ENCODE data around the gene AHI1.

The AHI1 gene

GRCh38 chr6:135497412-135498184, at the start of gene AHI1:
Gene AHI1 (minus strand): TSS chr6:135497740. CDS start chr6:135492237, 5,503 bp downstream.
- Histone ChIP-seq H4K20me1 (ENCODE audit: insufficient read depth, low read length) (no peaks in the 10 kb centered on the region), H3K27me3 (replicated peaks; ENCODE audit: insufficient read depth, low read length) (no peaks in the 10 kb centered on the region), H3K9me3 (replicated peaks; ENCODE audit: insufficient read depth, low read length) (no peaks in the 10 kb centered on the region), H3K4me1 (ENCODE audit: low read length) (0 out of 2 replicates have a peak, but pooled peaks cover 5% of the 10 kb centered on the region), H2AFZ (ENCODE audit: low read length) (peak within 1 kb of the TSS; percentile 87), H3K27ac (ENCODE audit: low read length) (peak within 1 kb of the TSS; percentile 84), H3K9me2 (replicated peaks; ENCODE audit: insufficient read depth, low read length) (no peaks in the 10 kb centered on the region), H3F3A (ENCODE audit: insufficient read depth, low read length) (0 out of 2 replicates have a peak, but pooled peaks cover 5% of the 10 kb centered on the region), H3K4me3 (ENCODE audit: low read length) (peak within 1 kb of the TSS; percentile 76), H3K9ac (ENCODE audit: low read length) (peak within 1 kb of the TSS; percentile 93), H3K79me2 (ENCODE audit: low read length) (peaks cover 11% of the 10 kb centered on the region), H3K4me2 (ENCODE audit: low read depth, low read length) (peak within 1 kb of the TSS; percentile 81), H3K36me3 (replicated peaks; ENCODE audit: insufficient read depth, low read length) (no peaks in the 10 kb centered on the region)
- no peak for TF ChIP-seq EZH2 (optimal IDR thresholded peaks at IDR 0.05; ENCODE audit: low read depth, low read length)
- TF ChIP-seq EZH2phosphoT487 (IDR thresholded peaks at IDR 0.05; ENCODE audit: low read length), result no peak
- TF ChIP-seq CTCF (IDR thresholded peaks at IDR 0.05; ENCODE audit: low read length), result no peak
- DNase-seq, result peak; percentile 95

GRCh38 chr6:135546680-135547418, 49.3 kb upstream of the AHI1 start:
- no peaks in the 10 kb centered on the region for H3K9me3 ChIP-seq (replicated peaks; ENCODE audit: insufficient read depth, low read length)
- no peaks in the 10 kb centered on the region for H3K79me2 ChIP-seq (ENCODE audit: low read length)
- H4K20me1 ChIP-seq (ENCODE audit: insufficient read depth, low read length), result no peaks in the 10 kb centered on the region
- TF ChIP-seq CTCF (IDR thresholded peaks at IDR 0.05; ENCODE audit: low read length), result no peak
- TF ChIP-seq EZH2phosphoT487 (IDR thresholded peaks at IDR 0.05; ENCODE audit: low read length), result no peak
- no peak for TF ChIP-seq EZH2 (optimal IDR thresholded peaks at IDR 0.05; ENCODE audit: low read depth, low read length)
- no peaks in the 10 kb centered on the region for H3F3A ChIP-seq (ENCODE audit: insufficient read depth, low read length)
- H3K4me3 ChIP-seq (ENCODE audit: low read length), result no peak overlapping the region
- H3K4me2 ChIP-seq (ENCODE audit: low read depth, low read length), result no peak overlapping the region
- DNase-seq, result no peak
- no peak overlapping the region for H2AFZ ChIP-seq (ENCODE audit: low read length)
- no peaks in the 10 kb centered on the region for H3K9me2 ChIP-seq (replicated peaks; ENCODE audit: insufficient read depth, low read length)
- no peak overlapping the region for H3K9ac ChIP-seq (ENCODE audit: low read length)
- H3K4me1 ChIP-seq (ENCODE audit: low read length), result no peaks in the 10 kb centered on the region
- no peaks in the 10 kb centered on the region for H3K27me3 ChIP-seq (replicated peaks; ENCODE audit: insufficient read depth, low read length)
- H3K27ac ChIP-seq (ENCODE audit: low read length), result no peak overlapping the region
- H3K36me3 ChIP-seq (replicated peaks; ENCODE audit: insufficient read depth, low read length), result no peaks in the 10 kb centered on the region

- no peak overlapping the region for H3K27ac ChIP-seq (ENCODE audit: low read length)
- no peak overlapping the region for H3K9ac ChIP-seq (ENCODE audit: low read length)
- H3K4me2 ChIP-seq (ENCODE audit: low read depth, low read length), result no peak overlapping the region
- no peaks in the 10 kb centered on the region for H4K20me1 ChIP-seq (ENCODE audit: insufficient read depth, low read length)
- no peaks in the 10 kb centered on the region for H3K27me3 ChIP-seq (replicated peaks; ENCODE audit: insufficient read depth, low read length)
- H3K36me3 ChIP-seq (replicated peaks; ENCODE audit: insufficient read depth, low read length), result no peaks in the 10 kb centered on the region
- TF ChIP-seq CTCF (IDR thresholded peaks at IDR 0.05; ENCODE audit: low read length) (no peak), EZH2 (optimal IDR thresholded peaks at IDR 0.05; ENCODE audit: low read depth, low read length) (no peak), EZH2phosphoT487 (IDR thresholded peaks at IDR 0.05; ENCODE audit: low read length) (no peak)
- no peaks in the 10 kb centered on the region for H3K9me2 ChIP-seq (replicated peaks; ENCODE audit: insufficient read depth, low read length)
- H2AFZ ChIP-seq (ENCODE audit: low read length), result no peak overlapping the region
- H3F3A ChIP-seq (ENCODE audit: insufficient read depth, low read length), result no peaks in the 10 kb centered on the region
- H3K79me2 ChIP-seq (ENCODE audit: low read length), result no peaks in the 10 kb centered on the region
- H3K4me3 ChIP-seq (ENCODE audit: low read length), result no peak overlapping the region
- H3K9me3 ChIP-seq (replicated peaks; ENCODE audit: insufficient read depth, low read length), result no peaks in the 10 kb centered on the region
- no peaks in the 10 kb centered on the region for H3K4me1 ChIP-seq (ENCODE audit: low read length)
- no peak for DNase-seq
Measured at GRCh38 chr6:135546206-135546605, 48.7 kb upstream of the AHI1 start.
